GM10847 (cell line): ENCODE data around the gene GABRA5.

Source experiments
- POLR2A ChIP-seq: IDR thresholded peaks from 2 replicates; pipeline ENCODE4 v1.6.1; 2011; ENCODE audit not compliant: insufficient read length; ENCODE audit errors: extremely low read depth

The GABRA5 gene

DNA sequence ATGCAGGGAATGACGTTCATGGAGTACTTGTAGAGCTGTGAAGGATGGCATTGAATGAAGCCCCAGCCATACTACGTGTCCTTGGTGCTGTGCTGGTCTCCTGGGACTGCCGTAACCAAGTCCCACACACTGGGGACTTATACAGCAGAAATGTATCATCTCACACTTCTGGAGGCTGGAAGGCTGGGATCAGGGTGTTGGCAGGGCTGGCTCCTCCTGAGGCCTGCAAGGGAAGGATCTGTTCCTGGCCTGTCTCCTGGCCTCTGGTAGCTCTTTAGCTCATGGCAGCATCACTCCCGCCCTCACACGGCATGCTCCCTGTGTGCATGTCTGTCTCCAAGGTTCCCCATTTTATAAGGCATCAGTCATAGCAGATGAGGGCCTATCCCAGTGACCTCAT, 74.6 kb downstream of the GABRA5 start:
- TF ChIP-seq POLR2A: no peak

GRCh38 chr15:26943866-26944265, 77.0 kb downstream of the GABRA5 start:
- TF ChIP-seq POLR2A: no peak

GRCh38 chr15:26945046-26945445, 78.2 kb downstream of the GABRA5 start:
- no peak for TF ChIP-seq POLR2A

DNA sequence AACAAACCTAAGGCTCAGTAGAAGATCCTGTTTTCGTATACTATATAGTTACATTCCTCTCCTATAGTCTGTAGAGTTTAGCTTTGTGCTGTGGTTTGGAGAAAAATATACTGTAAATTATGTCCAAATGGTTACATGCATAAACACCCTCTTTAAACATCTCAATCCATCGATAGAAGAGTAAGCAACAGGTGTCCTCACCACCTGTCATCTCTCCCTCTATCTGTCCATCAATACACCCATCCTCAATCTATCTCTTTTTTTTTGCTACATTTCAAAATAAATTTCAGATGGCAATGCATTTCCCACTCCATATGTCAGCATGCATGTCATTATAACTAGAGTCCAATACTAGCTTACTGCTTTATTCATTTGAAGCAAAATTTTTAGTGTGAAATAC, 83.1 kb downstream of the GABRA5 start:
- no peak for TF ChIP-seq POLR2A

DNA sequence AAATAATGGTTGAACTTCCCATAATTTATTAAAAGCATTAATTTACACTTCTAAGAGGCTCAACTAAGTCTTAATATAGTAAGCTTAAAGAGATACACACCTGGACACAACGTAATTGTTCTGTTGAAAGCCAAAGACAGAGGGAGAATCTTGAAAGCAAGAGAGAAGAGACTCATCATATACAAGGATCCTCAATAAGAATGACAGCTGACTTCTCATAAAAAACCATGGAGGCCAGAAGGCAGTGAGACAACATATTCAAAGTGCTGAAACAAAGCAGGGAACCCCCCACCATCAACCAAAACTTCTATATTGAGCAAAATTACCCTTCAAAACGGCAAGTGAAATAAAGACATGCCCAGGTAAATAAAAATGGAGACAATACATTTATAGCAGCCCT, 87.5 kb downstream of the GABRA5 start:
- TF ChIP-seq POLR2A: no peak

DNA sequence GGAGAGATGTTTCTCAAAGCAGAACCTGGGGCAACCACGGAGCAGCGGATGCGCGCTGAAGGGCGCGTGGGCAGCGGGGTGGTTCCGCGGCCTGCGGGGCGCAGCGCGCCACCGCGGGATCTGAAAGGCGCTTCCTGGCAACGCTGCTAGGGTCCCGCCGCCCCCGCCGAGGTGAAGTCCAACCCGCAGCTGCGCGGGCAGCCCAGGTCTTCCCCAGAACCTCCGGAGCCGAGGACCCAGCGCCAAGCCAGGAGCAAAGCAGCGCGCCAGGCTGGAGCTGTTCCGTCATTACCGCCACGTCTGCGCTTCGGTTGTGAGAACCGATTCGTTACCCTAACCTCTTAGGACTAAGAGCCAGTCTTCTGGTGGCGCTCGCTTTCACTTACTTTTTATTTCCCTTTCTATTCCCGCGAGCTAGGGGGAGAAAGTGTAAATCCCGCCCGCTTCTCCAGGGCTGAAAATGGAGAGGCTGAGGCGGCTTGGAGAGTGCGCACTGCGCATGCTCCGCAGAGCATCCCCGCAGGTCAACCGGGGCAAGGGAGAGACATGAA, 100.9 kb downstream of the GABRA5 start:
- TF ChIP-seq POLR2A: no peak

- TF ChIP-seq POLR2A: no peak
These were observed 101.9 kb downstream of the GABRA5 start for GRCh38 chr15:26968806-26969205.

GRCh38 chr15:26970712-26971210, 103.9 kb downstream of the GABRA5 start, which contains the start of gene GABRG3:
GABRG3 (plus strand) TSS chr15:26971181.
- no peak for TF ChIP-seq POLR2A

GRCh38 chr15:26971271-26972018, 104.6 kb downstream of the GABRA5 start:
- TF ChIP-seq POLR2A: no peak

- no peak for TF ChIP-seq POLR2A
These were observed 105.8 kb downstream of the GABRA5 start for GRCh38 chr15:26972636-26973035.

DNA sequence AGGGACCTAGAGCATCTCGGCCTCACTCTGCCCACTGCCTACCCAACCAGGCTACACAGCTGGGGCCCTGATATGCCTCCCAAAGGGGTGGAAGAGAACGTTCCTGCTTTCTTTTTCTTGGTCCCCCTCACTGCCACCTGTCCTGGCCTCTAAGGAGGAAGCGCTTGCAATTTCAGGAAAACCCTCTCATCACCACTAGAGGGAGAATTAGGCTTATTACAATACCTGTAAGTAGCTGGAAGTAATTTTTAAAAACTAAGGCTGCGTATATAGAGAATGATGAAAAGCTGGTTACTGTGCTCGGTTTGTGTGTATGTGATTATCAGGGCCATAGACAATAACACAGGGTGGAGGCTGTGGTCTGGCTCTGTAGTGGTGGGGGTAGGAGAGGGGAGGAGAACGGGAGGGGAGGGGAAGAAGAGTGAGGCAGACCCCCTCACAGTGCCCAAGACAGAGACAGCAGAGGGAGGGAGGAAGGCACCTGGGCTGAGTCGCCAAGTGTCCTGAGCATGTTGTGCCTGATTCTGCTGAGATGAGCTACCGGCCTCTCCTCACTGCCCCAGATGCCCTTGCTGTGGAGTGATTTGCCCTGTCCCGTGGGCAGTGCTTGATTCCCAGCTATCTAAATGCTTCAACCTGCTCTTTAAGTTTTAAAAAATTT, 107.4 kb downstream of the GABRA5 start:
- no peak for TF ChIP-seq POLR2A

DNA sequence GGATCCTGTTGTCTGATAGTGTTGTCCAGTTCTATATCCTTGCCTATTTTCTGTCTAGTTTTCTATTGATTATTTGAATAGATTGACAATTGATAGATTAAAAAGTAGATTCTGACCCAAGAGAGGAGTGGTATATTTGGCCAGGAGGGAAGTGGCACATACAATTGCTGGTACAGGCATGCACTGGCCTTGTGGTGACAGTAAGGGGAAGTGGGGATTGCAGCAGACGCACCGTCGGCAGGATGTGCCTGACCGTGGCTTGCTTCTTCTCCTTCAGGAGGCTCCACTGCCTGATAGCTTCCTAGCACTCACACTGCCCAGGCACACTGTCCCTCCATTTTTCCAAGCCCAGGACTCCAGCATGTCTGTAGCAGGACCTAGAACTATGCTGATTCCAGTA, 114.6 kb downstream of the GABRA5 start:
- TF ChIP-seq POLR2A: no peak

DNA sequence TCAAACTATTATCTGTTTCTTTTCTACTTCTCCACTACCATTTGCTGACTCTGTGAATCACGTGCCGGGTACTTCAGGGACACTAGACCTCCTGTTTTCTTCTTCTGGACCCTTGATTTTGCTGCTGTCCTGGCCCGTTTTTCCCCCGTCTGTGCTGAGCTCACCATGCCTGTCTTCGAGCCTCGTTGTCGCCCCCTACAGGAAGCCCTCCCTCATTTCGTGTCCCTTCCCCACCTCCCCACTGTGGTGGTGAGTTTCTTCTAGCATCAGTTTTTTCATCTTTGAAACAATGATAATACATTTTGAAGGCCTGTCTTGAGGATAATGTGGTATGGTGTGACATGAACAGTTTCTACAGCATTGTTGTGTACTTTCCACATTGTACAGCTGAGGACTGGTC, 117.0 kb downstream of the GABRA5 start:
- no peak for TF ChIP-seq POLR2A

DNA sequence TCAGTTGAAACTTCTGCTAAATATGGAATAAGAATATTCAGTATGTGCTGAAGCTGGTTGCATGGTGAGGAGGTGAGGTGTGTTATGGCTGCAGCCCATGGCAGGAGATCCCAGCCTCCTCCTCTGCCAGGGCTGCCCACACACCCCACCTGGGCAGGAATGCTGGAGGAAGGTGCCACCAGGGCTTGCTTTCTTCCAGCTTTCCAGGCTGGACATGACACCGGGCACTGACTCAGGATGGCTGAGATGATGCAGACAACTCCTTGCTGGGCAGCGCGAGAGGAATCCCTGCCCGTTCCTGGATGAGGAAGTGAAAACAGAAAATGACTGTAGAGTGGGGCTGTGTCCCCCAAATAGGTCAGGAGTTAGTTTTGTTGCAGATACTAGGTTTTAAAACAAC, 118.2 kb downstream of the GABRA5 start:
- TF ChIP-seq POLR2A: no peak

GRCh38 chr15:26996250-26996649, 129.4 kb downstream of the GABRA5 start:
- no peak for TF ChIP-seq POLR2A
